CD14-positive monocyte (primary cell): ENCODE results near the gene CLEC18B. TPM values are rescaled to one million over a fixed set of nuclear protein-coding genes. Genes with fewer than 3 reads are reported as not detected.
"Not testable (repeated sequence)": the region's sequence is repeated elsewhere in the genome, so short reads cannot be mapped to it uniquely, and the experiment has no call there.

Source experiments
- DNase-seq, 3 donors: peaks; one replicate each; pipeline ENCODE4 v3.0.0-alpha.2; 2011 to 2022
- H2AFZ ChIP-seq: 2 replicates; pipeline ENCODE4 v1.6.0; 2012; ENCODE audit warnings: mild to moderate bottlenecking, low read depth, low read length, inconsistent platforms; ENCODE audit not compliant: insufficient read depth, poor library complexity, severe bottlenecking
- H3K27ac ChIP-seq, 2 donors: 1 replicate in 1 of 2; 2 replicates in 1 of 2; pipeline ENCODE4 v1.5.1; 2012 to 2013; ENCODE audit warnings: low read length in 2 of 2, control low read depth in 1 of 2, inconsistent platforms in 1 of 2, low read depth in 1 of 2, mild to moderate bottlenecking in 1 of 2
- H3K27me3 ChIP-seq, 2 donors: one replicate each; pipeline versions ENCODE4 v1.6.0 to v1.6.1; 2011 to 2013; ENCODE audit warnings: low read length in 2 of 2; ENCODE audit not compliant: control insufficient read depth in 2 of 2, insufficient read depth in 2 of 2
- H3K36me3 ChIP-seq, 2 donors: replicated peaks in 1 of 2; 1 replicate in 1 of 2; 2 replicates in 1 of 2; pipeline versions ENCODE4 v1.5.1 to v1.6.1; 2012 to 2013; ENCODE audit warnings: low read length in 2 of 2, control low read depth in 1 of 2, inconsistent platforms in 1 of 2, mild to moderate bottlenecking in 1 of 2; ENCODE audit not compliant: insufficient read depth in 2 of 2, control insufficient read depth in 1 of 2
- H3K4me1 ChIP-seq, 2 donors: 1 replicate in 1 of 2; 2 replicates in 1 of 2; pipeline versions ENCODE4 v1.5.1 to v1.6.1; 2012 to 2013; ENCODE audit warnings: low read length in 2 of 2, control low read depth in 1 of 2, inconsistent platforms in 1 of 2, mild to moderate bottlenecking in 1 of 2, moderate library complexity in 1 of 2; ENCODE audit not compliant: insufficient read depth in 2 of 2, control insufficient read depth in 1 of 2
- H3K4me2 ChIP-seq: replicated peaks from 2 replicates; pipeline ENCODE3; 2012; ENCODE audit warnings: low read length, moderate library complexity, mild to moderate bottlenecking; ENCODE audit not compliant: poor library complexity, severe bottlenecking; ENCODE audit errors: extremely low read depth
- H3K4me3 ChIP-seq, 3 experiments: fragments of 200-600 bp in 1 of 3; sonication (generic) in 1 of 3; replicated peaks in 1 of 3; 1 replicate in 2 of 3; 2 replicates in 1 of 3; pipeline ENCODE4 v1.5.1; 2011 to 2013; ENCODE audit warnings: low read length in 3 of 3, mild to moderate bottlenecking in 3 of 3, control low read depth in 2 of 3, low read depth in 2 of 3, inconsistent platforms in 1 of 3, moderate library complexity in 1 of 3
- H3K79me2 ChIP-seq: 2 replicates; pipeline ENCODE4 v1.6.0; 2012; ENCODE audit warnings: mild to moderate bottlenecking, control low read depth, inconsistent platforms, low read length, moderate library complexity; ENCODE audit not compliant: insufficient read depth
- H3K9ac ChIP-seq: 2 replicates; pipeline ENCODE4 v1.6.0; 2017; ENCODE audit warnings: low read length, mild to moderate bottlenecking; ENCODE audit not compliant: insufficient read depth, poor library complexity, severe bottlenecking
- H3K9me3 ChIP-seq, 2 donors: replicated peaks in 1 of 2; 1 replicate in 1 of 2; 2 replicates in 1 of 2; pipeline versions ENCODE4 v1.5.1 to v1.6.1; 2012 to 2013; ENCODE audit warnings: low read length in 2 of 2, control low read depth in 1 of 2; ENCODE audit not compliant: control insufficient read depth in 1 of 2, insufficient read depth in 1 of 2
- H4K20me1 ChIP-seq: 2 replicates; pipeline ENCODE4 v1.6.0; 2012; ENCODE audit warnings: mild to moderate bottlenecking, low read length, control low read depth, moderate library complexity; ENCODE audit not compliant: insufficient read depth
- H3K27ac Mint-ChIP-seq, 7 donors: one replicate each; pipeline ENCODE4 v1.8.0; 2020; ENCODE audit warnings: mild to moderate bottlenecking in 7 of 7, mixed read lengths in 7 of 7, moderate library complexity in 6 of 7, inconsistent platforms in 2 of 7
- H3K27me3 Mint-ChIP-seq, 3 donors: one replicate each; pipeline ENCODE4 v1.8.0; 2021 to 2022; ENCODE audit warnings: low read depth in 3 of 3, mild to moderate bottlenecking in 3 of 3, mixed read lengths in 3 of 3, moderate library complexity in 3 of 3, inconsistent platforms in 1 of 3
- H3K36me3 Mint-ChIP-seq, 2 donors: one replicate each; pipeline ENCODE4 v1.8.0; 2020; ENCODE audit warnings: mixed read lengths in 2 of 2, inconsistent platforms in 1 of 2, mild to moderate bottlenecking in 1 of 2
- H3K4me1 Mint-ChIP-seq: one replicate; pipeline ENCODE4 v1.8.0; 2020; ENCODE audit warnings: mild to moderate bottlenecking, mixed read lengths
- H3K4me3 Mint-ChIP-seq, 2 donors: one replicate each; pipeline ENCODE4 v1.8.0; 2020; ENCODE audit warnings: mild to moderate bottlenecking in 2 of 2, mixed read lengths in 2 of 2, moderate library complexity in 1 of 2
- H3K9me3 Mint-ChIP-seq, 7 donors: one replicate each; pipeline ENCODE4 v1.8.0; 2020 to 2022; ENCODE audit warnings: mixed read lengths in 7 of 7, mild to moderate bottlenecking in 6 of 7, moderate library complexity in 6 of 7, inconsistent platforms in 2 of 7
- WGBS: methylation state at CpG from one replicate; pipeline ENCODE4 v1.1.5; 2013; ENCODE audit warnings: missing lambda C conversion rate; ENCODE audit not compliant: insufficient coverage; 5-methylcytosine and 5-hydroxymethylcytosine counted together
- intact Hi-C, 2 donors: fragments of 100-400 bp; cut with micrococcal nuclease; formaldehyde crosslinking; loops; one replicate each; pipeline versions ENCODE4 v1.15.0 to v1.15.1; 2023
- polyA plus RNA-seq, 3 donors: library from polyadenylated mRNA; depleted of rRNA in 1 of 3; unstranded in 2 of 3; stranded (reverse) in 1 of 3; fragments of 300-500 nt in 2 of 3; fragments of >200 nt in 1 of 3; fragmentation: Illumina TruSeq in 2 of 3; gene quantifications; 1 replicate in 2 of 3; 2 replicates in 1 of 3; pipeline ENCODE4 v1.2.3, GENCODE V29; 2012 to 2021

Gene CLEC18B
- polyA plus RNA-seq, 3 donors: 1.5 TPM; not detected in 2

DNA sequence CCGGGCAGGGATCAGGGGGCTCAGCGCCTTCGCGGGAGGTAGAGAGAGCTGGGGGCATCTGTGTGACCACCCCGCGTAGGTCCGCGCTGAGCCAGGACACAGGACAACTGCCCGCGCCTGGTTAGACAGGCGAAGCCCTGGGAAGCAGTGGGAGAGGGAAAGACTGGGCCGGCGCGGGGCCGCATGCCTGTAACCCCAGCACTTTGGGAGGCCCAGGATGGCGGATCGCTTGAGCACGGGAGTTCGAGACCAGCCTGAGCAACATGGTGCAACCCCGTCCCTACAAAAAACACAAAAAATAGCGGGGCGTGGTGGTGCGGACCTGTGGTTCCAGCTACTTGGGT, 13.9 kb downstream of the CLEC18B start:
- intact Hi-C loops, H3K27ac ChIP-seq, H3K36me3 ChIP-seq, DNase-seq, H3K27me3 Mint-ChIP-seq, H4K20me1 ChIP-seq, H3K9me3 Mint-ChIP-seq, H3K27ac Mint-ChIP-seq, H3K4me1 ChIP-seq, H3K4me2 ChIP-seq, H3K27me3 ChIP-seq, H3K79me2 ChIP-seq, H3K4me1 Mint-ChIP-seq, H3K9me3 ChIP-seq, H3K36me3 Mint-ChIP-seq: not testable (repeated sequence)
- Histone ChIP-seq H2AFZ (peak overlapping the region; percentile 53), H3K9ac (peak overlapping the region; percentile 32), H3K4me3 (peak overlapping the region; percentile 35 to 52 (median 51))
- no CpG with 5 or more reads among the region's 23 CpGs for WGBS
- H3K4me3 Mint-ChIP-seq: peak overlapping the region; percentile 59 to 77

DNA sequence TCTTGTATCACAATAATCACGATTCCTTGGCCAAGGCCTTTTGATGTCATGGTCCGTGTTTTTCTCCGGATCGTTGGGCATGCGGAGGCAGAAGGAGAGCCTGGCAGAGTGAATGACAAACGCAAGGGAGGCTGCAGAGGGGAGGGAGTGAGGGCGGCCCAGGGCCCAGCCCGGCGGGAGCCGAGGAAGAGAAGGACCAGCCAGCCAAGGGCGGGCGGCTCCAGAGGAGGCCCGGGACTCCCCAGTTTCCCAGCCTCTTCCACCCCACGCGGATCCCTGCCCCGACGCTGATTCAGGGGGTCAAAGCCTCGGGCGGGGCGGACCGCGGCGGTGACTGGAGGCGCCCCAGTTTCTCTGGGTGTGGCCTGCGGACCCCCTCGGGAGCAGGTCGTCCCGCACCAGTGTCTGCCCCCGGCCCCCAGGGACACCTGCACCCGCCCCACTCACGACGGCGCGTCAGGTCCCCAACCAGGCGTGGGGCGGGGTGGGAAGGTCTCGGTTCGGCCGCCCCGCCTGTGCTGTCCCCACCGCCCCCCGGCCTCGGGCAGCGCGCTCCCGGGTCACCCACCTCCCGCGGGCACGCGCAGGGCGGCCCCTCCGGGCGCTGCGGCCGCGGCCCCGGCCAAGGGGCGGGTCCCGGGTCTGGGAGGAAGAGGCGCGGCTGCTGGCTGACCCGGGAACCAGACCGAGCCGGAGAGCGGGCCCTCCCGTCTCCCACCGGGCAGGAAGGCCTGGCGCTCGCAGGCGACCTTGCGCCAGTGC, 14.5 kb downstream of the CLEC18B start:
- not testable (repeated sequence) for H3K9me3 Mint-ChIP-seq
- H2AFZ ChIP-seq: peak overlapping the region; percentile 53

DNA sequence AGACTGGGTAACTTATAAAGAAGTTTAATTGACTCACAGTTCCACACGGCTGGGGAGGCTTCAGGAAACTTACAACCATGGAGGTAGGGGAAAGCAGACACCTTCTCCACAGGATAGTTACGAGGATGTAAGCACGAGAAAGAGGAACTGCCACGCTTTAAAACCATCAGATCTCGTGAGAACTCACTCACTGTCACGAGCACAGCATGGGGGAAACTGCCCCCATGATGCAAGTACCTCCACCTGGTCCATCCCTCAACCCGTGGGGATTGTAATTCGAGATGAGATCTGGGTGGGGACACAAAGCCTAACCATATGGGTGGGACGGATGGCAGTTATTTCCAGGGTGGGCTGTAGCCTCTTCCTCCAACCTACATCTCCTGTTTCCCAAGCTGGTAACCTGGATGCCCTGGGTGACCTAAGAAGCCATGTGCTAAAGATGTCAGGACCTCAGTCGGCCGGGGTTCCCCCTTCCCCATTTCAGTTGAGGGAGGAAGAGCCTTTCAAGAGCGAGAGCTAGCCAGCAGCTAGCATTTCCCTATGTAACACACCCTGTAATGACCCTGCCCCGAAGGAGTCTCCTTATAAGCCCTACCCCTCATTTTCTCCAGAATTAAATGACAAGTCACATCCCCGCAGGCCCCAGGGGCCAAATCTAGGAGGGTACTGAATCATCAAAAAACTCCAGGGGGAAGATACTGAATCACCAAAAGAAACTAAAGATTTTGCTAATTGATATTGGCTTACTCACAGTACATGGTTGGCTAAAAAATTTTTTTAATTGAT, 16.9 kb downstream of the CLEC18B start:
- H3K36me3 ChIP-seq, H3K4me3 Mint-ChIP-seq, H3K27me3 Mint-ChIP-seq, H3K27me3 ChIP-seq, H3K4me1 Mint-ChIP-seq, H3K4me1 ChIP-seq, H3K27ac ChIP-seq, H2AFZ ChIP-seq, H3K27ac Mint-ChIP-seq, H3K9me3 ChIP-seq, DNase-seq, H3K4me2 ChIP-seq, intact Hi-C loops, H3K4me3 ChIP-seq, H3K9me3 Mint-ChIP-seq, H3K9ac ChIP-seq, H3K79me2 ChIP-seq, H4K20me1 ChIP-seq, H3K36me3 Mint-ChIP-seq: not testable (repeated sequence)
- WGBS: no CpG with 5 or more reads among the region's 14 CpGs

More for the DNA sequence above, 14.5 kb downstream of the CLEC18B start:
- Histone ChIP-seq H3K9ac (peak overlapping the region; percentile 32), H3K4me3 (peak overlapping the region; percentile 35 to 52 (median 51))
- WGBS: no CpG with 5 or more reads among the region's 71 CpGs
- H3K27me3 Mint-ChIP-seq, H4K20me1 ChIP-seq, H3K4me1 ChIP-seq, H3K36me3 Mint-ChIP-seq, DNase-seq, H3K36me3 ChIP-seq, H3K4me3 Mint-ChIP-seq, H3K4me2 ChIP-seq, H3K4me1 Mint-ChIP-seq, H3K27me3 ChIP-seq, H3K79me2 ChIP-seq, H3K27ac Mint-ChIP-seq, intact Hi-C loops, H3K27ac ChIP-seq, H3K9me3 ChIP-seq: not testable (repeated sequence)

DNA sequence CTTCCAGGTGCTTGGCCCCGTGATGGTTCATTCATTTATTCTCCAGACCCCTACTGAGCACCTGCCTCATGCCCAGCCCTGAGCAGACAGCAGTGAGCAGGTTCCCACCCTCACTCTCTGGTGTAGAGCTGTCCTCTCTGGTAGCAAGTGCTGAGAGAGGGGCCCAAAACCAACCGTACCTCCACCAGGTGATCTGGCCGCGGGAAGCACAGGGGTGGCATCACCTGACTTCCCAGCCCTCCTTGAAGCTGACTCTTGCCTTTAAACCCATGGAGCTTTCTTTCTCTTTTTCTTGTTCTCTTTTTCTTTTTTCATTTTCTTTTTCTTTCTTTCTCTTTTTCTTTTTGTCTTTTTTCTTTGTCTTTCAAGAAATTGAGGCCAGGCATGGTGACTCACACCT, 21.0 kb downstream of the CLEC18B start:
- H3K4me1 ChIP-seq, H3K27ac ChIP-seq, H3K4me2 ChIP-seq, H3K9me3 ChIP-seq, H3K79me2 ChIP-seq, H3K4me3 ChIP-seq, intact Hi-C loops, H3K4me1 Mint-ChIP-seq, H2AFZ ChIP-seq, H3K9me3 Mint-ChIP-seq, H3K36me3 ChIP-seq, H3K27ac Mint-ChIP-seq, H4K20me1 ChIP-seq, DNase-seq, H3K27me3 ChIP-seq, H3K9ac ChIP-seq, H3K4me3 Mint-ChIP-seq, H3K36me3 Mint-ChIP-seq: not testable (repeated sequence)
- H3K27me3 Mint-ChIP-seq: peaks cover 9 to 20% (median 15%) of the 10 kb centered on the region in 3 donors
- 84% methylated on average over 3 of the region's 4 CpGs for WGBS
